HEK293 (cell line): ENCODE measurements around the gene HSD17B14.

Experiments
- CTCF ChIA-PET: fragments of 350-600 bp; formaldehyde crosslinking; extraction: SDS; loops from one replicate; lab custom pipeline; 2021; ENCODE audit warnings: antibody characterized with exemption; lab: Yijun Ruan, JAX
- POLR2A ChIA-PET: fragments of 300-600 bp; formaldehyde crosslinking; extraction: SDS; loops from one replicate; lab custom pipeline; 2020; ENCODE audit warnings: antibody characterized with exemption, inconsistent platforms; lab: Yijun Ruan, JAX
- H3K27ac ChIP-seq: fragments of 200-500 bp; sonication (Bioruptor generic); 2 replicates; pipeline ENCODE4 v1.5.1; 2014; ENCODE audit warnings: low read depth, low read length, control low read depth, inconsistent platforms; ENCODE audit errors: extremely low read depth
- H3K36me3 ChIP-seq, 2 experiments: fragments of 200-500 bp in 1 of 2; sonication (Bioruptor generic) in 1 of 2; 1 replicate in 1 of 2; 2 replicates in 1 of 2; pipeline ENCODE4 v1.5.1; 2014 to 2017; ENCODE audit warnings: inconsistent platforms in 2 of 2, low read length in 2 of 2; ENCODE audit not compliant: control insufficient read depth in 2 of 2, insufficient read depth in 1 of 2
- H3K4me1 ChIP-seq: fragments of 200-500 bp; sonication (Bioruptor generic); 2 replicates; pipeline ENCODE4 v1.5.1; 2014; ENCODE audit warnings: mild to moderate bottlenecking, low read length, inconsistent platforms; ENCODE audit not compliant: control insufficient read depth, insufficient read depth
- H3K4me3 ChIP-seq: 2 replicates; pipeline ENCODE4 v1.5.1; 2011; ENCODE audit warnings: low read depth, mild to moderate bottlenecking, control low read depth, low read length, moderate library complexity
- H3K9me3 ChIP-seq: fragments of 200-500 bp; sonication (Bioruptor generic); 2 replicates; pipeline ENCODE4 v1.5.1; 2014; ENCODE audit warnings: low read depth, low read length, inconsistent platforms; ENCODE audit not compliant: control insufficient read depth, insufficient read depth
- GFI1B ChIP-seq: fragments of 450-650 bp; formaldehyde crosslinking; IDR thresholded peaks from 2 replicates; pipeline ENCODE4 v1.5.1; 2016; ENCODE audit warnings: missing biosample characterization, missing genetic modification characterization
- IKZF3 ChIP-seq: fragments of 450-650 bp; IDR thresholded peaks from 2 replicates; pipeline ENCODE4 v1.5.0; 2018; ENCODE audit warnings: missing biosample characterization, mild to moderate bottlenecking, missing genetic modification characterization, moderate library complexity
- KLF9 ChIP-seq: fragments of 450-650 bp; formaldehyde crosslinking; IDR thresholded peaks from 2 replicates; pipeline ENCODE4 v1.5.1; 2016; ENCODE audit warnings: missing biosample characterization, missing genetic modification characterization, low read depth
- SCRT1 ChIP-seq: fragments of 450-650 bp; formaldehyde crosslinking; IDR thresholded peaks from 2 replicates; pipeline ENCODE4 v1.5.1; 2016; ENCODE audit warnings: missing biosample characterization, missing genetic modification characterization, borderline replicate concordance
- SCRT2 ChIP-seq: fragments of 450-650 bp; formaldehyde crosslinking; IDR thresholded peaks from 2 replicates; pipeline ENCODE4 v1.5.1; 2016; ENCODE audit warnings: missing biosample characterization, missing genetic modification characterization
- SETDB1 ChIP-seq: IDR thresholded peaks from one replicate; pipeline ENCODE4 v1.6.1; 2017; ENCODE audit warnings: mild to moderate bottlenecking, low read length, moderate library complexity, mixed read lengths; ENCODE audit not compliant: insufficient read length
- WT1 ChIP-seq: fragments of 450-650 bp; formaldehyde crosslinking; IDR thresholded peaks from 2 replicates; pipeline ENCODE4 v1.5.1; 2016; ENCODE audit warnings: missing biosample characterization, missing genetic modification characterization
- ZFP41 ChIP-seq: fragments of 450-650 bp; formaldehyde crosslinking; IDR thresholded peaks from 2 replicates; pipeline ENCODE4 v1.5.1; 2016; ENCODE audit warnings: missing biosample characterization, missing genetic modification characterization, borderline replicate concordance
- ZNF146 ChIP-seq: fragments of 450-650 bp; formaldehyde crosslinking; IDR thresholded peaks from 2 replicates; pipeline ENCODE4 v1.5.1; 2016; ENCODE audit warnings: missing biosample characterization, missing genetic modification characterization
- ZNF169 ChIP-seq: fragments of 450-650 bp; formaldehyde crosslinking; IDR thresholded peaks from 2 replicates; pipeline ENCODE4 v1.5.1; 2016; ENCODE audit warnings: missing biosample characterization, missing genetic modification characterization
- ZNF335 ChIP-seq: fragments of 450-650 bp; formaldehyde crosslinking; conservative IDR thresholded peaks from 2 replicates; pipeline ENCODE4 v1.5.1; 2016; ENCODE audit warnings: missing biosample characterization, missing genetic modification characterization
- ZNF394 ChIP-seq: fragments of 450-650 bp; formaldehyde crosslinking; IDR thresholded peaks from 2 replicates; pipeline ENCODE4 v1.5.1; 2016; ENCODE audit warnings: missing biosample characterization, missing genetic modification characterization, mild to moderate bottlenecking, moderate library complexity, borderline replicate concordance
- ZNF473 ChIP-seq: fragments of 450-650 bp; formaldehyde crosslinking; IDR thresholded peaks from 2 replicates; pipeline ENCODE4 v1.5.1; 2017; ENCODE audit warnings: missing biosample characterization, missing genetic modification characterization
- ZNF585B ChIP-seq: fragments of 450-650 bp; formaldehyde crosslinking; IDR thresholded peaks from 2 replicates; pipeline ENCODE4 v1.5.1; 2016; ENCODE audit warnings: missing biosample characterization, missing genetic modification characterization
- ZNF677 ChIP-seq: fragments of 450-650 bp; IDR thresholded peaks from 2 replicates; pipeline ENCODE4 v1.5.0; 2018; ENCODE audit warnings: missing biosample characterization, mild to moderate bottlenecking, missing genetic modification characterization, moderate library complexity
- ZNF830 ChIP-seq: fragments of 450-650 bp; IDR thresholded peaks from 2 replicates; pipeline ENCODE4 v1.5.0; 2018; ENCODE audit warnings: missing biosample characterization, missing genetic modification characterization, low read depth, mild to moderate bottlenecking, moderate library complexity
- TF ChIP-seq, protein P1 (sequence below): fragments of 450-650 bp; formaldehyde crosslinking; IDR thresholded peaks from 2 replicates; pipeline ENCODE4 v1.5.1; 2016; ENCODE audit warnings: missing biosample characterization, missing genetic modification characterization
- TF ChIP-seq, protein P2 (sequence below): fragments of 450-650 bp; formaldehyde crosslinking; IDR thresholded peaks from 2 replicates; pipeline ENCODE4 v1.5.1; 2017; ENCODE audit warnings: missing biosample characterization, missing genetic modification characterization
- TF ChIP-seq, protein P3 (sequence below): fragments of 450-650 bp; formaldehyde crosslinking; IDR thresholded peaks from 2 replicates; pipeline ENCODE4 v1.5.1; 2016; ENCODE audit warnings: missing biosample characterization, missing genetic modification characterization
- TF ChIP-seq, protein P4 (sequence below): fragments of 450-650 bp; formaldehyde crosslinking; IDR thresholded peaks from 2 replicates; pipeline ENCODE4 v1.5.1; 2016; ENCODE audit warnings: missing biosample characterization, missing genetic modification characterization
- TF ChIP-seq, protein P5 (sequence below): fragments of 450-650 bp; formaldehyde crosslinking; IDR thresholded peaks from 2 replicates; pipeline ENCODE4 v1.5.1; 2016; ENCODE audit warnings: missing biosample characterization, missing genetic modification characterization

Gene HSD17B14

DNA sequence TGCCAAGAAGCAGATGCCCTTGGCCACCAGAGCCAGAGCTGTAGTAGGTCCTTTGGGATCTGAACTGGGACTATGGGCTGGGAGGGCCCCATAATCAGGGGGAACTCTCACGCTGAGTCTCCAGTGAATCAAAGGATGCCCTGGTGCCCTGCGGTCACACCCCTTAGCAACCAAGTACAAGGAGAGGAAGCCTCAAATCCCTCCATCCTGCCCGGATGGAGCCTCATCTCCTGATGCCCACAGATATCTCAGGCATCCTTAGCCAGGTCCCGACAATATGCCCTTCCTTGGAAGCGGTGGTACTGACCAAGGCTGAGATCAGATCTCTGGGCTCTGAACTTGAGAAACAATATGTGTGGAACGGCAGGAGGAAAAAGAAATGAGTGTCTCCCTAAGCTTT lies 30.4 kb upstream of the HSD17B14 start:
- no peak overlapping the region for H3K27ac ChIP-seq
- POLR2A ChIA-PET: no interaction called here
- CTCF ChIA-PET: no interaction called here
- no peak overlapping the region for H3K4me3 ChIP-seq
- no peaks in the 10 kb centered on the region for H3K36me3 ChIP-seq
- H3K4me1 ChIP-seq: peaks cover 8% of the 10 kb centered on the region; the same call in 1 of the 2 replicates
- TF ChIP-seq, protein P1, sequence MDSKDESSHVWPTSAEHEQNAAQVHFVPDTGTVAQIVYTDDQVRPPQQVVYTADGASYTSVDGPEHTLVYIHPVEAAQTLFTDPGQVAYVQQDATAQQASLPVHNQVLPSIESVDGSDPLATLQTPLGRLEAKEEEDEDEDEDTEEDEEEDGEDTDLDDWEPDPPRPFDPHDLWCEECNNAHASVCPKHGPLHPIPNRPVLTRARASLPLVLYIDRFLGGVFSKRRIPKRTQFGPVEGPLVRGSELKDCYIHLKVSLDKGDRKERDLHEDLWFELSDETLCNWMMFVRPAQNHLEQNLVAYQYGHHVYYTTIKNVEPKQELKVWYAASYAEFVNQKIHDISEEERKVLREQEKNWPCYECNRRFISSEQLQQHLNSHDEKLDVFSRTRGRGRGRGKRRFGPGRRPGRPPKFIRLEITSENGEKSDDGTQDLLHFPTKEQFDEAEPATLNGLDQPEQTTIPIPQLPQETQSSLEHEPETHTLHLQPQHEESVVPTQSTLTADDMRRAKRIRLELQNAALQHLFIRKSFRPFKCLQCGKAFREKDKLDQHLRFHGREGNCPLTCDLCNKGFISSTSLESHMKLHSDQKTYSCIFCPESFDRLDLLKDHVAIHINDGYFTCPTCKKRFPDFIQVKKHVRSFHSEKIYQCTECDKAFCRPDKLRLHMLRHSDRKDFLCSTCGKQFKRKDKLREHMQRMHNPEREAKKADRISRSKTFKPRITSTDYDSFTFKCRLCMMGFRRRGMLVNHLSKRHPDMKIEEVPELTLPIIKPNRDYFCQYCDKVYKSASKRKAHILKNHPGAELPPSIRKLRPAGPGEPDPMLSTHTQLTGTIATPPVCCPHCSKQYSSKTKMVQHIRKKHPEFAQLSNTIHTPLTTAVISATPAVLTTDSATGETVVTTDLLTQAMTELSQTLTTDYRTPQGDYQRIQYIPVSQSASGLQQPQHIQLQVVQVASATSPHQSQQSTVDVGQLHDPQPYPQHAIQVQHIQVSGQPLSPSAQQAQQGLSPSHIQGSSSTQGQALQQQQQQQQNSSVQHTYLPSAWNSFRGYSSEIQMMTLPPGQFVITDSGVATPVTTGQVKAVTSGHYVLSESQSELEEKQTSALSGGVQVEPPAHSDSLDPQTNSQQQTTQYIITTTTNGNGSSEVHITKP (tag by site-specific recombination): no peak
- no peak for TF ChIP-seq ZFP41
- no peak for TF ChIP-seq WT1 (tag by site-specific recombination)
- TF ChIP-seq, protein P2, sequence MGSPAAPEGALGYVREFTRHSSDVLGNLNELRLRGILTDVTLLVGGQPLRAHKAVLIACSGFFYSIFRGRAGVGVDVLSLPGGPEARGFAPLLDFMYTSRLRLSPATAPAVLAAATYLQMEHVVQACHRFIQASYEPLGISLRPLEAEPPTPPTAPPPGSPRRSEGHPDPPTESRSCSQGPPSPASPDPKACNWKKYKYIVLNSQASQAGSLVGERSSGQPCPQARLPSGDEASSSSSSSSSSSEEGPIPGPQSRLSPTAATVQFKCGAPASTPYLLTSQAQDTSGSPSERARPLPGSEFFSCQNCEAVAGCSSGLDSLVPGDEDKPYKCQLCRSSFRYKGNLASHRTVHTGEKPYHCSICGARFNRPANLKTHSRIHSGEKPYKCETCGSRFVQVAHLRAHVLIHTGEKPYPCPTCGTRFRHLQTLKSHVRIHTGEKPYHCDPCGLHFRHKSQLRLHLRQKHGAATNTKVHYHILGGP: no peak
- no peak for TF ChIP-seq ZNF169
- TF ChIP-seq, protein P3, sequence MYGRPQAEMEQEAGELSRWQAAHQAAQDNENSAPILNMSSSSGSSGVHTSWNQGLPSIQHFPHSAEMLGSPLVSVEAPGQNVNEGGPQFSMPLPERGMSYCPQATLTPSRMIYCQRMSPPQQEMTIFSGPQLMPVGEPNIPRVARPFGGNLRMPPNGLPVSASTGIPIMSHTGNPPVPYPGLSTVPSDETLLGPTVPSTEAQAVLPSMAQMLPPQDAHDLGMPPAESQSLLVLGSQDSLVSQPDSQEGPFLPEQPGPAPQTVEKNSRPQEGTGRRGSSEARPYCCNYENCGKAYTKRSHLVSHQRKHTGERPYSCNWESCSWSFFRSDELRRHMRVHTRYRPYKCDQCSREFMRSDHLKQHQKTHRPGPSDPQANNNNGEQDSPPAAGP: no peak
- no peaks in the 10 kb centered on the region for H3K9me3 ChIP-seq

DNA sequence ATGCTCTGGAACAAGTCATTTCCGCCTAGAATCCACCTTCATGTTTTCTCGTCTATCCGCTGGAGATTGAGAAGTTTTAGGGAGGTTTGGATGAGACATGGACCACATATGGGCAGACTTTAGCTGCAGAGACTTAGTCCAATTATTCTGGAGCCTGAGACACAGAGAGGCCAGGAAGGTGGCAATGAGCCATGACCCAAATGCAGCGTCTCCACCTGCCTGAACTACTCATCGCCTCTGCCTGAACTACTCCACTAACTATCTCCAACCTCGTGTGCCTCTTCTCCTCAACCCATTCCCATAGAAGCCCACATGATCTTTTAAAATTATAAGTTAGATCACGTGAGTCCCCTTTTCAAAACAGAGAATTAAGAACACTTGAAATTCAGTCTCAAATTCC lies 26.5 kb upstream of the HSD17B14 start:
- POLR2A ChIA-PET: interaction anchor here (0.6 kb wide), 1 partner anchor 24 kb away, joined by 4 read pairs; no protein-coding TSS in a partner anchor
- TF ChIP-seq SETDB1 (no peak), ZNF394 (tag by site-specific recombination) (no peak), GFI1B (tag by site-specific recombination) (no peak), ZNF585B (tag by site-specific recombination) (no peak), ZNF830 (no peak), IKZF3 (tag by site-specific recombination) (no peak), KLF9 (tag by site-specific recombination) (no peak), ZNF146 (tag by site-specific recombination) (no peak), SCRT1 (no peak), SCRT2 (tag by site-specific recombination) (no peak), ZNF473 (tag by site-specific recombination) (no peak), ZNF335 (tag by site-specific recombination) (no peak), ZNF677 (tag by site-specific recombination) (no peak)
- TF ChIP-seq, protein P4, sequence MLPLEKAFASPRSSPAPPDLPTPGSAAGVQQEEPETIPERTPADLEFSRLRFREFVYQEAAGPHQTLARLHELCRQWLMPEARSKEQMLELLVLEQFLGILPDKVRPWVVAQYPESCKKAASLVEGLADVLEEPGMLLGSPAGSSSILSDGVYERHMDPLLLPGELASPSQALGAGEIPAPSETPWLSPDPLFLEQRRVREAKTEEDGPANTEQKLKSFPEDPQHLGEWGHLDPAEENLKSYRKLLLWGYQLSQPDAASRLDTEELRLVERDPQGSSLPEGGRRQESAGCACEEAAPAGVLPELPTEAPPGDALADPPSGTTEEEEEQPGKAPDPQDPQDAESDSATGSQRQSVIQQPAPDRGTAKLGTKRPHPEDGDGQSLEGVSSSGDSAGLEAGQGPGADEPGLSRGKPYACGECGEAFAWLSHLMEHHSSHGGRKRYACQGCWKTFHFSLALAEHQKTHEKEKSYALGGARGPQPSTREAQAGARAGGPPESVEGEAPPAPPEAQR (tag by site-specific recombination): no peak
- TF ChIP-seq, protein P1 (tag by site-specific recombination): no peak
- TF ChIP-seq, protein P5, sequence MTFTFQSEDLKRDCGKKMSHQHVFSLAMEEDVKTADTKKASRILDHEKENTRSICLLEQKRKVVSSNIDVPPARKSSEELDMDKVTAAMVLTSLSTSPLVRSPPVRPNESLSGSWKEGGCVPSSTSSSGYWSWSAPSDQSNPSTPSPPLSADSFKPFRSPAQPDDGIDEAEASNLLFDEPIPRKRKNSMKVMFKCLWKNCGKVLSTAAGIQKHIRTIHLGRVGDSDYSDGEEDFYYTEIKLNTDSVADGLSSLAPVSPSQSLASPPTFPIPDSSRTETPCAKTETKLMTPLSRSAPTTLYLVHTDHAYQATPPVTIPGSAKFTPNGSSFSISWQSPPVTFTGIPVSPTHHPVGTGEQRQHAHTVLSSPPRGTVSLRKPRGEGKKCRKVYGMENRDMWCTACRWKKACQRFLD (tag by site-specific recombination): no peak

More for the DNA sequence above, 26.5 kb upstream of the HSD17B14 start:
- H3K9me3 ChIP-seq: no peaks in the 10 kb centered on the region
- no peak overlapping the region for H3K4me3 ChIP-seq
- H3K36me3 ChIP-seq: no peaks in the 10 kb centered on the region
- CTCF ChIA-PET: no interaction called here
- no peak overlapping the region for H3K27ac ChIP-seq
- no peaks in the 10 kb centered on the region; the same call in 1 of the 2 replicates for H3K4me1 ChIP-seq
